ENCODE results near the gene ATOH8.

Gene ATOH8

DNA sequence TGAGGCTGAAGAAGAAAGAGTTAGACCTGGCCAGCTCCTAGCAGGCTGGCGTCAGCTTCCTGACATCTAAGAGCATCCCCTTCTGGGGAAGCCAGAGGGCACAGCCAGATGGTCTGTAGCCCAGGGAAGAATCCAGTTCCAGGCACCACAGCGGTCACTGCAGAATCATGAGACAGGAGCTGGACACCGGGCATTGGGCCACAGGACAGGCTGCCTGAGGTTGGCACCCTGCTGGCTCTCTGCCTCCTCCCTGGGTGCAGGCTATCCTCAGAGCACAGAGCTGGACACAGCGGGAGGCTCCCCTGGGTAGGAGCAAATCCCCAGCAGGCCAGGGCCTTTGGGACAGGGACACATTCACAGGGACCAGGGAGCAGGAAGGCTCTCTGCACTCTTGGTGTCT is 19.8 kb upstream of the ATOH8 start:
- TF ChIP-seq TAF1 (IDR thresholded peaks at IDR 0.05; ENCODE audit: low read depth) (no peak), TCF12 (IDR thresholded peaks at IDR 0.05; ENCODE audit: low read depth) (no peak), CEBPB (IDR thresholded peaks at IDR 0.05) (no peak), FOXM1 (IDR thresholded peaks at IDR 0.05; ENCODE audit: borderline replicate concordance, low read depth) (no peak), RAD21 (IDR thresholded peaks at IDR 0.05; ENCODE audit: low read depth) (no peak)
- TF ChIP-seq, protein P1, sequence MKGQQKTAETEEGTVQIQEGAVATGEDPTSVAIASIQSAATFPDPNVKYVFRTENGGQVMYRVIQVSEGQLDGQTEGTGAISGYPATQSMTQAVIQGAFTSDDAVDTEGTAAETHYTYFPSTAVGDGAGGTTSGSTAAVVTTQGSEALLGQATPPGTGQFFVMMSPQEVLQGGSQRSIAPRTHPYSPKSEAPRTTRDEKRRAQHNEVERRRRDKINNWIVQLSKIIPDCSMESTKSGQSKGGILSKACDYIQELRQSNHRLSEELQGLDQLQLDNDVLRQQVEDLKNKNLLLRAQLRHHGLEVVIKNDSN (IDR thresholded peaks at IDR 0.05), result no peak

DNA sequence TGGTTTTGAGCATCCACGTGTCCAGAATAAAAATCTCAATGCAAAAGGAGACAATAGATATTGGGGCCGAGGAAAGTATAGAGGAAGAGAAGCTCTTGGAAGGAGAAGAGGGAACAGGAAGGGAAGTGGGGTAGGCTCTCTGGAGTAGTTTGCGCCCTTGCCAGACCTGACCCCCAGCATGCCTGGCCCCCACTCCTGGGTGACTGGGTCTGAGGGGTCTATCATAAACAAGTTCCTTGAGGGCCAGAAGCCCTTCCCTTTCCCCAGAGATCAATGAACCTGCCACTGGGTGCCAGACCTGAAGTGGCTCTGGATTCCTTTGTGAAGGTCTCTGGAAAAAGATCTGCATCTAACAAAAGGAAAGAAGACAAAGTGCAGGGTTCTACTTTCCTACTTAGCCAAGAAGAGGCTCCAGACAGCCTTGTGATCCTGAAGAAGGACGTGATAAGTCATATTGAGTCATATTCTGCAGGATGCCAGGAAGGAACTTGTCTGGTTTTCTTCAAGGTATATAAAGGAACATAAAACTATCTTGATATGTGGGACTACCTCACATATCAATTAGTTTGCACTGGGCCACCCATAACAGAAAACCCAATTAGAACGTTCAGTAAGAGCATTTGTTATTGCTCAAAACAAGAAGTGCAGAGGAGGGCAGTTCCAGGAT is 18.7 kb upstream of the ATOH8 start:
- TF ChIP-seq TAF1 (IDR thresholded peaks at IDR 0.05; ENCODE audit: low read depth), result no peak
- no peak for TF ChIP-seq YY1 (IDR thresholded peaks at IDR 0.05; ENCODE audit: low read depth)
- no peak for TF ChIP-seq EGR1 (IDR thresholded peaks at IDR 0.05)
- no peak for TF ChIP-seq RAD21 (IDR thresholded peaks at IDR 0.05; ENCODE audit: low read depth)
- no peak for TF ChIP-seq EP300 (IDR thresholded peaks at IDR 0.05; ENCODE audit: borderline replicate concordance)
- no peak for TF ChIP-seq CEBPB (IDR thresholded peaks at IDR 0.05)
- TF ChIP-seq CREB1 (IDR thresholded peaks at IDR 0.05; ENCODE audit: low read depth), result no peak
- no peak for TF ChIP-seq ZBTB7A (IDR thresholded peaks at IDR 0.05; ENCODE audit: low read depth)
- no peak for TF ChIP-seq TCF12 (IDR thresholded peaks at IDR 0.05; ENCODE audit: low read depth)
- TF ChIP-seq FOXM1 (IDR thresholded peaks at IDR 0.05; ENCODE audit: borderline replicate concordance, low read depth), result no peak
- TF ChIP-seq, protein P2, sequence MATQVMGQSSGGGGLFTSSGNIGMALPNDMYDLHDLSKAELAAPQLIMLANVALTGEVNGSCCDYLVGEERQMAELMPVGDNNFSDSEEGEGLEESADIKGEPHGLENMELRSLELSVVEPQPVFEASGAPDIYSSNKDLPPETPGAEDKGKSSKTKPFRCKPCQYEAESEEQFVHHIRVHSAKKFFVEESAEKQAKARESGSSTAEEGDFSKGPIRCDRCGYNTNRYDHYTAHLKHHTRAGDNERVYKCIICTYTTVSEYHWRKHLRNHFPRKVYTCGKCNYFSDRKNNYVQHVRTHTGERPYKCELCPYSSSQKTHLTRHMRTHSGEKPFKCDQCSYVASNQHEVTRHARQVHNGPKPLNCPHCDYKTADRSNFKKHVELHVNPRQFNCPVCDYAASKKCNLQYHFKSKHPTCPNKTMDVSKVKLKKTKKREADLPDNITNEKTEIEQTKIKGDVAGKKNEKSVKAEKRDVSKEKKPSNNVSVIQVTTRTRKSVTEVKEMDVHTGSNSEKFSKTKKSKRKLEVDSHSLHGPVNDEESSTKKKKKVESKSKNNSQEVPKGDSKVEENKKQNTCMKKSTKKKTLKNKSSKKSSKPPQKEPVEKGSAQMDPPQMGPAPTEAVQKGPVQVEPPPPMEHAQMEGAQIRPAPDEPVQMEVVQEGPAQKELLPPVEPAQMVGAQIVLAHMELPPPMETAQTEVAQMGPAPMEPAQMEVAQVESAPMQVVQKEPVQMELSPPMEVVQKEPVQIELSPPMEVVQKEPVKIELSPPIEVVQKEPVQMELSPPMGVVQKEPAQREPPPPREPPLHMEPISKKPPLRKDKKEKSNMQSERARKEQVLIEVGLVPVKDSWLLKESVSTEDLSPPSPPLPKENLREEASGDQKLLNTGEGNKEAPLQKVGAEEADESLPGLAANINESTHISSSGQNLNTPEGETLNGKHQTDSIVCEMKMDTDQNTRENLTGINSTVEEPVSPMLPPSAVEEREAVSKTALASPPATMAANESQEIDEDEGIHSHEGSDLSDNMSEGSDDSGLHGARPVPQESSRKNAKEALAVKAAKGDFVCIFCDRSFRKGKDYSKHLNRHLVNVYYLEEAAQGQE (IDR thresholded peaks at IDR 0.05; ENCODE audit: low read depth), result no peak
- TF ChIP-seq, protein P3, sequence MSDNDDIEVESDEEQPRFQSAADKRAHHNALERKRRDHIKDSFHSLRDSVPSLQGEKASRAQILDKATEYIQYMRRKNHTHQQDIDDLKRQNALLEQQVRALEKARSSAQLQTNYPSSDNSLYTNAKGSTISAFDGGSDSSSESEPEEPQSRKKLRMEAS (IDR thresholded peaks at IDR 0.05), result no peak
- TF ChIP-seq NFIC (IDR thresholded peaks at IDR 0.05), result no peak
- TF ChIP-seq, protein P1 (IDR thresholded peaks at IDR 0.05), result no peak
- TF ChIP-seq TEAD4 (IDR thresholded peaks at IDR 0.05), result no peak

DNA sequence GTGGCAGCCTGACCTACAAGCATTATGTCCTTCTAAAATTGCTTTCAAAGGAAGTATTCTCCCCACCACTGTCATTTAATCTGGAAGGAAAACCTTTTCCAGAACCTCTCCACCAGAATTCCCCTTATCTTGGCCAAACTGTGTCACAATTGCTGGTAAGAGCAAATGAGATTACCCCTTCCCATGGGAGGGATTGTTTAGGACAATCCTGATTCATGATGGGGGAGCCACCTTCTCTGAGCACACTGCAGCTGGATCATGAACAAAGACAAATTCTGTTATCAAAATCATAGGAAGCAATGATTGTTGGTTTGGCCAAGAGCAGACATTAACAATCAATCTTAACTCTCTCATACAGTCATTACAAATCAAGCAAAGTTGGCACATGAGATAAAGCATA is 18.1 kb upstream of the ATOH8 start:
- TF ChIP-seq, protein P2 (IDR thresholded peaks at IDR 0.05; ENCODE audit: low read depth), result no peak
- TF ChIP-seq YY1 (IDR thresholded peaks at IDR 0.05; ENCODE audit: low read depth) (no peak), FOXM1 (IDR thresholded peaks at IDR 0.05; ENCODE audit: borderline replicate concordance, low read depth) (no peak)

DNA sequence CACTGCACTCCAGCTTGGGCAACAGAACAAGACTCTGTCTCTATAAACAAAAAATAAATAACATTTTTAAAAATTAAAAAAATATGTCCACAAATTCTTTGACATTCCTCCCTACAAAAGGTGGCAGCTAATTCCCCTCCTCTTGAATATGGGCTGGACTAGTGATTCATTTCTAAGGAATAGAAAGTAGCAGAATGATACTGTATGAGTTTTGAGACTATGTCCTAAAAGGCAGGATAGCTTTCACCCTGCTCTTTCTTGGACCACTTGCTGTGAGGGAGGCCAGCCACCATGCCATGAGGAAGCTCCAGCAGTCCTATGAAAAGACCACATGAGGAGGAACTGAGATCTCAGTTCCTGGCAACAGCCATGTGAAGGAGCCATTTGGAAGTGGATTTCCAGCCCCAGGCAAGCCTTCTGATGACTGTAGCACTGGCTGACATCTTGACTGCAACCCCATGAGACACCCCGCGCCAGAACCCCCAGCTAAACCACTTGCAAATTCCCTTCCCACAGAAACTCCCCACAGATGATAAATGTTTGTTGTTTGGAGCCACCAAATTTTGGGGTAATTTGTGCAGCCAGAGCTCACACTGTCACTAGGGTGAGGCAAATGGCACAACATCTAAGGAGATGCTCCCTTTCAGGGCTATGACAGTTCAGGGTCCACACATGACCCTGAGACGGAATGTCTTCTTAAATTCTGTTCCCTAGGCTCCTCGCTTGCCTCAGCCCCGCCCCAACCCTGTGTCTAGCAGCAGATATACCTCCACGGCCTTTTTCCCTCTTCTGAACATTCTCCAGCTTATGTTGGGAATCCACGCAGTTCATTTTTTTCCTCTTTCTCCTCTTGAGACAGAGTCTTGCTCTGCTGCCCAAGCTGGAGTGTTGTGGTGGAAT is 17.1 kb upstream of the ATOH8 start:
- TF ChIP-seq YY1 (IDR thresholded peaks at IDR 0.05; ENCODE audit: low read depth) (no peak), NFIC (IDR thresholded peaks at IDR 0.05) (no peak), TEAD4 (IDR thresholded peaks at IDR 0.05) (no peak), TAF1 (IDR thresholded peaks at IDR 0.05; ENCODE audit: low read depth) (no peak), CEBPB (IDR thresholded peaks at IDR 0.05) (no peak), FOXM1 (IDR thresholded peaks at IDR 0.05; ENCODE audit: borderline replicate concordance, low read depth) (no peak), CREB1 (IDR thresholded peaks at IDR 0.05; ENCODE audit: low read depth) (no peak), EGR1 (IDR thresholded peaks at IDR 0.05) (no peak), TCF12 (IDR thresholded peaks at IDR 0.05; ENCODE audit: low read depth) (no peak)
- TF ChIP-seq, protein P2 (IDR thresholded peaks at IDR 0.05; ENCODE audit: low read depth), result no peak
- TF ChIP-seq, protein P1 (IDR thresholded peaks at IDR 0.05), result no peak

All from Ishikawa (cell line).